CD14-positive monocyte (primary cell): Measurements from ENCODE around the gene RBMS3. TPM values are rescaled to one million over a fixed set of nuclear protein-coding genes. Genes with fewer than 3 reads are reported as not detected.

Experiments used
- DNase-seq, 3 donors: peaks; one replicate each; pipeline ENCODE4 v3.0.0-alpha.2; 2011 to 2022
- H2AFZ ChIP-seq: 2 replicates; pipeline ENCODE4 v1.6.0; 2012; ENCODE audit warnings: mild to moderate bottlenecking, low read depth, low read length, inconsistent platforms; ENCODE audit not compliant: insufficient read depth, poor library complexity, severe bottlenecking
- H3K27ac ChIP-seq, 2 donors: 1 replicate in 1 of 2; 2 replicates in 1 of 2; pipeline ENCODE4 v1.5.1; 2012 to 2013; ENCODE audit warnings: low read length in 2 of 2, control low read depth in 1 of 2, inconsistent platforms in 1 of 2, low read depth in 1 of 2, mild to moderate bottlenecking in 1 of 2
- H3K27me3 ChIP-seq, 2 donors: one replicate each; pipeline versions ENCODE4 v1.6.0 to v1.6.1; 2011 to 2013; ENCODE audit warnings: low read length in 2 of 2; ENCODE audit not compliant: control insufficient read depth in 2 of 2, insufficient read depth in 2 of 2
- H3K36me3 ChIP-seq, 2 donors: replicated peaks in 1 of 2; 1 replicate in 1 of 2; 2 replicates in 1 of 2; pipeline versions ENCODE4 v1.5.1 to v1.6.1; 2012 to 2013; ENCODE audit warnings: low read length in 2 of 2, control low read depth in 1 of 2, inconsistent platforms in 1 of 2, mild to moderate bottlenecking in 1 of 2; ENCODE audit not compliant: insufficient read depth in 2 of 2, control insufficient read depth in 1 of 2
- H3K4me1 ChIP-seq, 2 donors: 1 replicate in 1 of 2; 2 replicates in 1 of 2; pipeline versions ENCODE4 v1.5.1 to v1.6.1; 2012 to 2013; ENCODE audit warnings: low read length in 2 of 2, control low read depth in 1 of 2, inconsistent platforms in 1 of 2, mild to moderate bottlenecking in 1 of 2, moderate library complexity in 1 of 2; ENCODE audit not compliant: insufficient read depth in 2 of 2, control insufficient read depth in 1 of 2
- H3K4me2 ChIP-seq: replicated peaks from 2 replicates; pipeline ENCODE3; 2012; ENCODE audit warnings: low read length, moderate library complexity, mild to moderate bottlenecking; ENCODE audit not compliant: poor library complexity, severe bottlenecking; ENCODE audit errors: extremely low read depth
- H3K4me3 ChIP-seq, 3 experiments: fragments of 200-600 bp in 1 of 3; sonication (generic) in 1 of 3; replicated peaks in 1 of 3; 1 replicate in 2 of 3; 2 replicates in 1 of 3; pipeline ENCODE4 v1.5.1; 2011 to 2013; ENCODE audit warnings: low read length in 3 of 3, mild to moderate bottlenecking in 3 of 3, control low read depth in 2 of 3, low read depth in 2 of 3, inconsistent platforms in 1 of 3, moderate library complexity in 1 of 3
- H3K79me2 ChIP-seq: 2 replicates; pipeline ENCODE4 v1.6.0; 2012; ENCODE audit warnings: mild to moderate bottlenecking, control low read depth, inconsistent platforms, low read length, moderate library complexity; ENCODE audit not compliant: insufficient read depth
- H3K9ac ChIP-seq: 2 replicates; pipeline ENCODE4 v1.6.0; 2017; ENCODE audit warnings: low read length, mild to moderate bottlenecking; ENCODE audit not compliant: insufficient read depth, poor library complexity, severe bottlenecking
- H3K9me3 ChIP-seq, 2 donors: replicated peaks in 1 of 2; 1 replicate in 1 of 2; 2 replicates in 1 of 2; pipeline versions ENCODE4 v1.5.1 to v1.6.1; 2012 to 2013; ENCODE audit warnings: low read length in 2 of 2, control low read depth in 1 of 2; ENCODE audit not compliant: control insufficient read depth in 1 of 2, insufficient read depth in 1 of 2
- H4K20me1 ChIP-seq: 2 replicates; pipeline ENCODE4 v1.6.0; 2012; ENCODE audit warnings: mild to moderate bottlenecking, low read length, control low read depth, moderate library complexity; ENCODE audit not compliant: insufficient read depth
- H3K27ac Mint-ChIP-seq, 7 donors: one replicate each; pipeline ENCODE4 v1.8.0; 2020; ENCODE audit warnings: mild to moderate bottlenecking in 7 of 7, mixed read lengths in 7 of 7, moderate library complexity in 6 of 7, inconsistent platforms in 2 of 7
- H3K27me3 Mint-ChIP-seq, 3 donors: one replicate each; pipeline ENCODE4 v1.8.0; 2021 to 2022; ENCODE audit warnings: low read depth in 3 of 3, mild to moderate bottlenecking in 3 of 3, mixed read lengths in 3 of 3, moderate library complexity in 3 of 3, inconsistent platforms in 1 of 3
- H3K36me3 Mint-ChIP-seq, 2 donors: one replicate each; pipeline ENCODE4 v1.8.0; 2020; ENCODE audit warnings: mixed read lengths in 2 of 2, inconsistent platforms in 1 of 2, mild to moderate bottlenecking in 1 of 2
- H3K4me1 Mint-ChIP-seq: one replicate; pipeline ENCODE4 v1.8.0; 2020; ENCODE audit warnings: mild to moderate bottlenecking, mixed read lengths
- H3K4me3 Mint-ChIP-seq, 2 donors: one replicate each; pipeline ENCODE4 v1.8.0; 2020; ENCODE audit warnings: mild to moderate bottlenecking in 2 of 2, mixed read lengths in 2 of 2, moderate library complexity in 1 of 2
- H3K9me3 Mint-ChIP-seq, 7 donors: one replicate each; pipeline ENCODE4 v1.8.0; 2020 to 2022; ENCODE audit warnings: mixed read lengths in 7 of 7, mild to moderate bottlenecking in 6 of 7, moderate library complexity in 6 of 7, inconsistent platforms in 2 of 7
- WGBS: methylation state at CpG from one replicate; pipeline ENCODE4 v1.1.5; 2013; ENCODE audit warnings: missing lambda C conversion rate; ENCODE audit not compliant: insufficient coverage; 5-methylcytosine and 5-hydroxymethylcytosine counted together
- intact Hi-C, 2 donors: fragments of 100-400 bp; cut with micrococcal nuclease; formaldehyde crosslinking; loops; one replicate each; pipeline versions ENCODE4 v1.15.0 to v1.15.1; 2023
- polyA plus RNA-seq, 3 donors: library from polyadenylated mRNA; depleted of rRNA in 1 of 3; unstranded in 2 of 3; stranded (reverse) in 1 of 3; fragments of 300-500 nt in 2 of 3; fragments of >200 nt in 1 of 3; fragmentation: Illumina TruSeq in 2 of 3; gene quantifications; 1 replicate in 2 of 3; 2 replicates in 1 of 3; pipeline ENCODE4 v1.2.3, GENCODE V29; 2012 to 2021
- TF ChIP-seq, protein P1 (sequence below): fragments of 200-600 bp; IDR thresholded peaks from one replicate; pipeline ENCODE4 v1.8.0; 2022; ENCODE audit warnings: antibody characterized with exemption, mild to moderate bottlenecking

The RBMS3 gene
- polyA plus RNA-seq, 3 donors, result not detected

DNA sequence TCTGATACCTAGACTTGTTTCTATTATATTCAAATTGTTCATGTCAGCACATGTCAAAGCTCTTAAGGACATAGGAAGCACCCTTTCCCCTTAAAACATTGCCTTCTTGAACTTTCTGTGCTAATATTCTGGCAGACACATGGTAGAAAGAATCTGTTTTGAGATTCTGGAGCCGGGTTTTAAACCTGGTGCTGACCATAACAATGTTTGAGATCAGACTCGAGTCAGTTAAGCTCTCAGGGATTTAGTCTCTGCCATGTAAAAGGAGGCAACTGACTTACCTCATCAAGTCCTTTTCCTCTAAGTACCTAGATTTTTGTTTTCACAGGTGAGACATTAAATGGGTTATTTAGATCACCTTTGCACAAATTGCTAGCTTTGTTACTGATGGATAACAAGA is 38.9 kb downstream of the RBMS3 start:
- H3K4me2 ChIP-seq, result no peak overlapping the region

DNA sequence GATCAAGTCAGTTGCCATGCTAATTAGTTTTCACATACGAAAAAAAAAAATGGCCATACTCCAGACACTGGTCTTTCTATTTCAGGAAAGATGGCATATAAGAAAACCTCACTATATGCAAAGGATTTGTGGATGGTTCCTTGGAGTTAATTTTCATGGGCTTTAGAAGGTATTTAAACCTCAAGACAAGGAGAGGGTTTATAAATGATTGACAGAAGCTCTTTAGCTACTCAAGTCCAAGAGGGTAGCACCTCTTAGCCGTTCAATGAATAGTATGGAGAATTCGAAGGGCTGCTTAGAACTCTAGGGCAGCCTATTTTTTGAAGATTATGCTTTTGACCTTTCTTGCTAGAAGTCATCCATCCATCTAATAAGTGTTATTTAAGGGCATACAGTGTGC is 41.7 kb downstream of the RBMS3 start:
- Histone ChIP-seq H3K9me3 (no peaks in the 10 kb centered on the region), H4K20me1 (no peaks in the 10 kb centered on the region), H3K79me2 (no peaks in the 10 kb centered on the region), H2AFZ (no peak overlapping the region), H3K4me1 (peaks cover 3 to 12% of the 10 kb centered on the region in 2 donors), H3K27ac (no peak overlapping the region), H3K9ac (no peak overlapping the region), H3K27me3 (no peaks in the 10 kb centered on the region), H3K4me2 (no peak overlapping the region), H3K4me3 (no peak overlapping the region), H3K36me3 (no peaks in the 10 kb centered on the region)
- peaks cover 0 to 1% (median 0%) of the 10 kb centered on the region in 3 donors for H3K27me3 Mint-ChIP-seq
- H3K27ac Mint-ChIP-seq, result no peak overlapping the region
- DNase-seq, result no peak
- H3K9me3 Mint-ChIP-seq, result peaks cover 0 to 4% (median 0%) of the 10 kb centered on the region in 7 donors
- intact Hi-C loops, result no loop called here
- H3K4me3 Mint-ChIP-seq, result no peak overlapping the region
- peaks cover 13% of the 10 kb centered on the region for H3K4me1 Mint-ChIP-seq
- no CpG with 5 or more reads among the region's 3 CpGs for WGBS
- H3K36me3 Mint-ChIP-seq, result no peaks in the 10 kb centered on the region
- TF ChIP-seq, protein P1, sequence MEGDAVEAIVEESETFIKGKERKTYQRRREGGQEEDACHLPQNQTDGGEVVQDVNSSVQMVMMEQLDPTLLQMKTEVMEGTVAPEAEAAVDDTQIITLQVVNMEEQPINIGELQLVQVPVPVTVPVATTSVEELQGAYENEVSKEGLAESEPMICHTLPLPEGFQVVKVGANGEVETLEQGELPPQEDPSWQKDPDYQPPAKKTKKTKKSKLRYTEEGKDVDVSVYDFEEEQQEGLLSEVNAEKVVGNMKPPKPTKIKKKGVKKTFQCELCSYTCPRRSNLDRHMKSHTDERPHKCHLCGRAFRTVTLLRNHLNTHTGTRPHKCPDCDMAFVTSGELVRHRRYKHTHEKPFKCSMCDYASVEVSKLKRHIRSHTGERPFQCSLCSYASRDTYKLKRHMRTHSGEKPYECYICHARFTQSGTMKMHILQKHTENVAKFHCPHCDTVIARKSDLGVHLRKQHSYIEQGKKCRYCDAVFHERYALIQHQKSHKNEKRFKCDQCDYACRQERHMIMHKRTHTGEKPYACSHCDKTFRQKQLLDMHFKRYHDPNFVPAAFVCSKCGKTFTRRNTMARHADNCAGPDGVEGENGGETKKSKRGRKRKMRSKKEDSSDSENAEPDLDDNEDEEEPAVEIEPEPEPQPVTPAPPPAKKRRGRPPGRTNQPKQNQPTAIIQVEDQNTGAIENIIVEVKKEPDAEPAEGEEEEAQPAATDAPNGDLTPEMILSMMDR, result no peak

More for the DNA sequence above, 38.9 kb downstream of the RBMS3 start:
- no peaks in the 10 kb centered on the region for H3K79me2 ChIP-seq
- no peaks in the 10 kb centered on the region for H3K36me3 ChIP-seq
- WGBS, result 100% methylated on average over 1 of the region's 2 CpGs
- H3K9me3 ChIP-seq, result no peaks in the 10 kb centered on the region
- Mint-ChIP-seq H3K9me3 (no peaks in the 10 kb centered on the region), H3K4me1 (peaks cover 13% of the 10 kb centered on the region), H3K36me3 (no peaks in the 10 kb centered on the region), H3K27ac (no peak overlapping the region), H3K4me3 (no peak overlapping the region), H3K27me3 (peaks cover 0 to 1% (median 0%) of the 10 kb centered on the region in 3 donors)
- H4K20me1 ChIP-seq, result no peaks in the 10 kb centered on the region
- no peaks in the 10 kb centered on the region for H3K27me3 ChIP-seq
- TF ChIP-seq, protein P1, result no peak
- no peak overlapping the region for H3K27ac ChIP-seq
- H3K9ac ChIP-seq, result no peak overlapping the region
- H2AFZ ChIP-seq, result no peak overlapping the region
- DNase-seq, result no peak
- no peak overlapping the region for H3K4me3 ChIP-seq
- intact Hi-C loops, result no loop called here
- H3K4me1 ChIP-seq, result peaks cover 3 to 12% of the 10 kb centered on the region in 2 donors
